Measurements from ENCODE around the gene BUB3.

Gene BUB3

GRCh38 chr10:123141791-123142700 is 12.2 kb upstream of the BUB3 start:
- DNase-seq (ENCODE audit: low spot score), result no peak

DNA sequence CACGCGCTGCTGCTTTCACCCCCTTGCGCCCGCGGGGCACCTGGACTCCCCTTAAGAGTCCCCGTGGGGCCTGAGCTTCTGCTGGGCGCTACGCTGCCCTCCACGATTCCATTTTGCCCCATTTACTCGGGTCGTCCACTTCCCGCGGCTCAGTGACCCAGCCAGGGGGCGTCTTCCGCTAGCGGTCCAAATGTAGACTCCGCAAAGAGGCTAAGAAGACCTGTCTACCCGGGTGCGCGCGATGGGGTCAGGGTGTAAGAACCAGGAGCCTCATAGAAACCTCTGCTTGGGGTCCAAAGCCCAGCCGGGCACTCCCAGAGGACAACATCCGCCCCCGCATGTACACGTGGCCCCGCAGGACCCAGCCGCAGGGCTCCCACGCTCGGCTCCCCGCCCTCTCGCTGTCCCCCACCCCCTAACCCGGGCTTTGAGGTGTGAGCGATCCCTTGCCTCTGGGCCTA is 11.5 kb upstream of the BUB3 start:
- no peak for DNase-seq (ENCODE audit: low spot score)

GRCh38 chr10:123143162-123143824 is 10.9 kb upstream of the BUB3 start:
- no peak for DNase-seq (ENCODE audit: low spot score)

DNA sequence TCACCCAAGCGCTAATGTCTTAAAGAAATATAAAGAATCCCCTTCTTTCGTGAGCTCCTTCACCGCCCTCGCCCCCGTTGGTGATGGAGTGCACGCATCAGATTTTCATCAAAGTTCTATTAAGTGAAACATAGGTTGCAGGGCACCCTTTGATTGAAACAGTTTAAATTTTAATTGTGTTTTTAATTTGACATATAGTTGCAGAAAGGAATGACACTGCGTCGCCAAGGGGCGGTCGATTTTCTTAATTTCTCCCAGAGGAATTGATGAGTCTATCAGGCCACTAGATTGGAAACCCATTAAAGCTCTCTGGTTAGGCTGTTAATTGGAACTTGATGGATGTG is 10.4 kb upstream of the BUB3 start:
- DNase-seq (ENCODE audit: low spot score), result no peak

DNA sequence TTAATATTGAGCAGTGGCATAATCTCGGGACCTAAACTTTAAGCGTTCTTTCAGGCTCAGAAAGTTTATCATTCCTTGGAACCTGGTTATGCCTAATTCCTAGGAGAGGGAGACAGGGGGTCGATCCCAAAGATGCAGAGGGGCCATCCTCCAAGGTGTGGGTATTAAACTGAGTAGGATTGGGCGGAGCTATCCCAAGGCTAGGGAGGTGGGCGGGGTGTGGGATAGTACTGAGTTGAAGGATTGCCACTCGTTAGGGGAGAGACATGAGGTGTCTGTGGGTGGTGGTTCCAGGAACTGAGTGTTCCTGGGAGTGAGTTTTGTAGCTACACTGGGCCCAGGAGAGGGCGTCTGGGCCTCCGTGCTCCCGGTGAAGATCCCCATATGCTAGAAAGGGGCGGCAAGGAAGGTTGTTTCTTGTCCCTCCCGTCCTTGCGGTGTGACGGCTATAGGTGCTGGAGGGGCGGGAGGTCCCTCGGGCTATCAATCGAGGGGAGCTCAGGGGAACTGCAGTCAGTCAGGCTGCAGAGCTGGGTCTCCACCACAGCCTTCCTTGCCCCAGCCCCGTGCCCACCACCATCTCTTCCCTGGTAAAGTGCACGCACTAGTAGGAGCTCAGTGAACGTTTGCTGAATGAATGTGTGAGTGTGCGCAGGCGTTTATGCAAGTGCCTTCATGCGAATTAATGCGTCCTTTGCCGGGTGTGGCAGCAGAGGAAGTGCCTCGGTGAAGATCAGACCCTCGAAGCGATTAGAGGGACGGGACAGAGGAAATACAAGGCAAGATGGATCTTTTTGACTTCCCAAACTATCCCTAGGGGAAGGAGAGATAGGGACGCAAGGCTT is 9.3 kb upstream of the BUB3 start:
- DNase-seq (ENCODE audit: low spot score), result no peak

DNA sequence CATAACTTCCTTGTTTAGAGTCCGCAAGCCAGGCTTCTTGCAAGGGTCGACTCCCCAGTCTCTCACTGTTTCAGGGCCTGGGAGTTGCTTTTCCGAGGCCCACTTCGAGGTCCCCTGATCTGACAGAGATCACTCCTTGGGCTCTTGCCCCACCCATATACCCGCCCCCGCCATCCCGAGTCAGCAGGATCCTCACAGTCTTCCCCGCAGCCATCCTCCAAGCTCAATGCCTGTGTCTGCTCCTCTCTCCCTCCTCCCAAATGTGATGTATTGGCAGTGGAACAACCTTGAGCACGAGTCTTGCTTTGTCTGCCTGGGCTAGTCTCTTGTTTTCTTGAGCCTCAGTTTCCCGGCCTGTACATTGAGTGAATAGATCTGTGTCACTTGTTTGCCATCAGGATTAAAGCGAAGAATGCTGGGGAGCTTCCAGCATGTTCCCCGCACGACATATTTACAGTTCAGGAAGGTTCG is 8.6 kb upstream of the BUB3 start:
- no peak for DNase-seq (ENCODE audit: low spot score)

- no peak for DNase-seq (ENCODE audit: low spot score)
Observed at GRCh38 chr10:123146013-123146893, 7.9 kb upstream of the BUB3 start.

DNA sequence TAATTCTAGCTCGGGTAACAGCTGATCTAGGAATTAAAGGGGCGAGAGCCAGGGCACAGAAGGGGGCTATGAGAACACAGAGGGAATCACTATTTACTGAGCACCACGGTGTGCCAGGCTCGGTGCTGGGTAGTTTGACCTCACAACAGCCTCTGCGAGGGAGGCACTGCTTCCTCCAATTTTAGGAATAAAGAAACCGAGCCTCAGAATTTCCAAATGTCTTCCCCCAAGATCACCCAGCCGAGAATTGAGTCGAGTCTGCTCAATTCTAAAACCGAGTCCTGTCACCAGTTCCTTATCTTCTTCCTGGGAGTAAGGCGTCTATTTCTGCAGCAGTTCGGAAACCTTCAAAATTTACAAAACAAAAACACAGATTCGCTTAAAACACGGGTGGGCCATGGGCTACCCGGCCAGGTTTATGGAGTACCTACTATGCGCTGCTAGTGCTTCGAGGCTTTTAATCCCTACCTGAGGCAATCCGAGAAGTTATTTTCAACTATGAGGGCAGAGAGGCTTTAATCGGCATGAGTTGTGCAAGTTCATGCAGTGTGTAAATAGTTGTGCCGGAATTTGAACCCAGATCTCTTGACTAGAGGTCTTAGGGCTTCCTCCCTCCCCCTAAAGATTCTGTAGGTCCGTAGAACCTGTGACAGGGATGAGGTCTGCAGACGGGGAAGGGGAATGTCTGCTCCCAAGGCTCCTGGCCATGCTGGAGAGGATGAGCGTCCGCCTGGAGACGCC is 7.1 kb upstream of the BUB3 start:
- no peak for DNase-seq (ENCODE audit: low spot score)

- no peak for DNase-seq (ENCODE audit: low spot score)
Observed at GRCh38 chr10:123147635-123148413, 6.4 kb upstream of the BUB3 start, which contains the start of gene HMX2. Gene HMX2, plus strand, starts transcription at chr10:123148136. Its CDS starts 243 bp downstream, at chr10:123148379.

GRCh38 chr10:123148414-123149161 is 5.6 kb upstream of the BUB3 start:
- no peak for DNase-seq (ENCODE audit: low spot score)

- DNase-seq (ENCODE audit: low spot score), result no peak
Observed at GRCh38 chr10:123149162-123149567, 5.0 kb upstream of the BUB3 start.

DNA sequence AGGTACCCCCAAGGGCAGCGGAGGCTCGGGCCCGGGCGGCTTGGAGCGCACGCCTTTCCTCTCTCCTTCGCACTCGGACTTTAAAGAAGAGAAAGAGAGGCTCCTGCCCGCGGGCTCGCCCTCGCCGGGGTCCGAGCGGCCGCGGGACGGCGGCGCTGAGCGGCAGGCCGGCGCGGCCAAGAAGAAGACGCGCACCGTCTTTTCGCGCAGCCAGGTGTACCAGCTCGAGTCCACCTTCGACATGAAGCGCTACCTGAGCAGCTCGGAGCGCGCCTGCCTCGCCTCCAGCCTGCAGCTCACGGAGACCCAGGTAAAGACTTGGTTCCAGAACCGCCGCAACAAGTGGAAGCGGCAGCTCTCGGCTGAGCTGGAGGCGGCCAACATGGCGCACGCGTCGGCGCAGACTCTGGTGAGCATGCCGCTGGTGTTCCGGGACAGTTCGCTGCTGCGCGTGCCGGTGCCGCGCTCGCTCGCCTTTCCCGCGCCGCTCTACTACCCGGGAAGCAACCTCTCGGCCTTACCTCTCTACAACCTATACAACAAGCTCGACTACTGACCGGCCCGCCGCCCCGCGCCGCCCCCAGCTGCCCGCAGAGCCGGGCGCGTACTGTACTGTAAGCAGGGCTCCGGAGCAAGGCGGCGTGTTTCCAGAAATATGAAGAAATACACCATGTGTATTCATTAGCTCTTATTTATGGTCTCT is 4.5 kb upstream of the BUB3 start:
- peak; percentile 60 for DNase-seq (ENCODE audit: low spot score)

- DNase-seq (ENCODE audit: low spot score), result no peak
Observed at GRCh38 chr10:123150271-123150985, 3.8 kb upstream of the BUB3 start.

DNA sequence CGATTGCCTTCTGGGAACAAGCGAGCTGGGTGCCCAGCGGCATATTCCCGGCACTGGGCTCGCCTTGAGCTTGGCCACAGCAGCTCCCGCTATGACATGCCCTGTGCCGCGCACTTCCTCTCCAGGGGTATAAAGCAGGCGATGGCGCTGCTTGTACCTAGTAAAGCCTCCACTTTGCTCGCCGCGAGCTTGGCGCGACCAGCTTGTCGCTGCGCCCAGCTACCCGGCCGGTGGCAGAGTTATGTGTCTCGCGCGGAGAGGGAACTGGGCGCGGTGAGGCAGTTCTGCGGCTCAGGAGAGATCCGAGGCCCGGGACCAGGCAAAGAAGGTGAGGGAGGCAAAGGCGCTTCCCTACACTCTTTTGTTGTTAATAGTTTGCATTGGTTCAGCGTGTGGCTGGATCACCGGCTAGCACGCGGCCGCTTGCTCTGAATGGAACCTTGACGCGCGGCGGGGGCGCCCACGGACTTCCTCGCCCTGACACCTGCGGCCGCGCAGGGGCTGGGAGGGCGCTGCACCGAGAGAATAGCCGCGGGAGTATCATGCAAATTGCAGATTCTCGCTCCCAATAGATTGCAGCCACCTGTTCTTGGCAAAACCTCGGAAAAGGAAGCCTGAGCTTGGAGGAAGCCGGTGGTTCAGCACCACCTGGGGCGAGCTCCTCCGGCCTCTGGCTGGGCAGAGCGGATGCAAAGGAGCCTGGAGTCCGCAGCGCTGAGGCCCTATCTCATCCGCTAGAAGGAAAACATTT is 3.0 kb upstream of the BUB3 start:
- DNase-seq (ENCODE audit: low spot score), result no peak

DNA sequence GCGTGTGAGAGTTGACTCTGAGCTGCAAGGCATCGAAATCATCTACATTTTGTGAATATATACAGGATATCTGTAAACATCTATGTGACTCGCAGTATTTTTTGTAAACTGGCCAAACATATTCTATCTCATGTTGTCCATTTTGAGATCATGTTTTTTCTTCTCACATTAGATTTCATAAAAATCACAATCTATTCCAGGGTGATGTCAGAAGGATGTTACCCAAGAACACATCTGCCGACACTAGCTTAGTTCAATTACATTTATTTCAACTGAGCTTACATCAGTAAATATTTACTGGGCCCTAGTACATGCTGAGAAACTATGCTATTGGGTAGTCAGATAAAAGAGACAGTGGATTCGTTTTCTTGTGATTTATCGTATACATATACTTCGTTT is 2.5 kb upstream of the BUB3 start:
- no peak for DNase-seq (ENCODE audit: low spot score)

DNA sequence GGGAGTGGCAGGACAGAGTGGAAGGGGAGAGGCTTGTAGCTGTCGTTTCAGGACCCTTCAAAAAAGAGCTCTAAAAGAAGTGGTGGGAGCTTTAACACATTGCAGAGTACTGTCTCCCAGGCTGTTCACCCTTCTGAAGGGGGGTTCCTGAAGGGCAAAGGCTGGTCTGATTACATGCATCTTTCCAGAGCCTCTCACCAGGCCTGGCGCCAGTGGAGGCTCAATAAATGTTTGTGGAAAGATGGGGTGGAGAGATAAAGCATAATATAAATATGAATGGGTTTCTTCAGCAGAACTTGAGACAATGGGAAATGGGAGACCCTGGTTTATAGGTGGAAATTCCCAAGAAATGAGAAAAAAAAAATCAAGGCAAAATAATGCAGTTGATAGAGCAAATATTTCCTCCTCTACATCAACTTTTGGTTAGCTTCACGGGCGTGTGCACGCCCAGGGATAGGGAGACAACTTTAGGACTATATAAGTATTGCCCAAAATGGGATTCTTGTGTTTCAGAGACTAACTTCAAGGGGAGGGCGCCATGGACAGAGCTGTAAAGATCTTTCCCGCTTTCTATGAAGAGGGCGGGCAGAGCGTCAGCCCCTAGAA is 613 bp upstream of the BUB3 start:
- no peak for DNase-seq (ENCODE audit: low spot score)
